Muscle of back (tissue), 11 donors: Measurements from ENCODE around the gene ZIC5. TPM values are rescaled to one million over a fixed set of nuclear protein-coding genes. Genes with fewer than 3 reads are reported as not detected.

ENCODE experiments used
- DNase-seq, 3 donors: peaks; one replicate each; pipeline versions ENCODE4 v3.0.0 to v3.0.0-alpha.2; 2013
- polyA plus RNA-seq, 10 donors: library from polyadenylated mRNA; unstranded; fragments of 120-200 nt; gene quantifications; one replicate each; pipeline ENCODE4 v1.2.1, GENCODE V29; 2013; ENCODE audit not compliant: insufficient read length in 10 of 10

Gene ZIC5
- polyA plus RNA-seq, 10 donors = 0.04 to 0.05 TPM; not detected in 8

DNA sequence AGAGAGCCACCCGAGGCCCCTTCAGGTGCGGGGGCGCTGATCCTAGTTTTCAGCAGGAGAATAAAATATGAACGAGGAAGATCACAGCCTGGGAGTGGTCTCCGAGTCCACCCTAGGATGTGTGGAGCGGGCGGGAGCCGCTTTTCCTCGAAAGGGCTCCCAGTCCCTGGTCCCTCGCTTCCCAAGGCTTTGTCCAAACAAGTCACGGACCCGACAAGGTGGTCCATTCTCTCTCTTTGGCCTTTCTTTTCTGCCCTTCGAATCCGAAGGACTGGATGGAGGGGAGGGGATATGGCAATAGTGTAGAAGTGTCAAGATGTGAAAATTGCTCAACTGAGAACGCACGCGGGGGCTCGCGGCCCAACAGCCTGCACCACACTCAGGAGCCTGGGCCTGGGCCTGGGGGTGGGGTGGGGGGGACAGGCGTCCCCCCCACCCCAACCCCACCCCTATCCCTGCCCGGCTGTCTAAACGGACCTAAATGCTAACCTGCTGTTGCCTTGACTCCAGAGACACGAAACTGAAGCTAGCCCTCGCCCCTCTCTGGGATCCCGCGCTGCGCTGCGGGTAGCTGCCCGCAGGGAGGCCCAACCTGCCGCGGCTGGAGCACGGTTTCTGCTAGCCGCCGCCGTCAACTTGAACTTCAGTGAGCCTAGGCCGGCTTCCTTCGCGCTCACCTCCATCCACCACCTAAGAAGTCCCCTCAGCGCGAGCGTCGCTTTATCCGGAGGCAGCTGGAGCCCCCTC, 17.1 kb upstream of the ZIC5 start:
- DNase-seq = peak in 1 of 3 donors; percentile 24

DNA sequence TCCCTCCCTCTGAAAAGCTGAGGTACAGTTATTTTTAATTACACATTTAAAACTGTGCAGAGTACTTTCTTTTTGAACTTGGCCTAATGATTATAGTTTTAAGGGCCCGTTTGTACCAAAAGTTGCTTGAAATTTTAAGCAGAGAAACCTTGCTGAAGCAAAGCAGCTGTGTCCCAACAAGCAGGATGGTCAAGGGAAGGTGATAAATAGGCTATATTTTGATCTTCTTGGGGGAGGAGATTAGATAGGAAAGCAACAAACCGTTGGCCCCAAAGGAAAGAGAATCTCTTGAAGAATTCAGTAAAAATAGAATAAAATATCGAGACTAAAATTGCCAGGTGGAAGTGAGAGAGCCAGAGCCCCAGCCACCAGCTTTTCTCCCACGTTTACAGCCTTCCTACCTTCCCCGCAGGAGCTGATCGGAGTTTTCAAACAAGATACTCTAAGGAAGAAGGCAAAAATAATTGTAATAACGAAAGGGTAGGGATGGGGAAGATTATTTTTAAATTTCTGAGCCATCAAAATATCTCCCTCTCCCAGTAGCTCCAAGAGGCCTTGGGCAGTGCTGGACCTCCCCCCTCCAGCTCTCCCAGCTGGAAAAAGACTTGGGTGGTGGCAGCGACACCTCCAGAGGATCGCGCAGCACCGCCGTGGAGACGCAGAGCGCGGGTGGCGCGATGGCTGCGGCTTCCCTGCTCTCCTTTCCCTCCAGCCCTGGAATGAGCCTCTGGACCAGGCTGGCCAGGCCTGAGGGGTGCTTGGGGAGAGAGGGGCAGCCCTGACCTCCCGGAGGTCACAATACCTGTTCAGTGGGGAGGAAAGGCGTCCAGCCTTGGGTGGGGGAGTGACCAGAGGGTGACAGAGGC, 15.8 kb upstream of the ZIC5 start:
- peak in 1 of 3 donors; percentile 52 for DNase-seq

DNA sequence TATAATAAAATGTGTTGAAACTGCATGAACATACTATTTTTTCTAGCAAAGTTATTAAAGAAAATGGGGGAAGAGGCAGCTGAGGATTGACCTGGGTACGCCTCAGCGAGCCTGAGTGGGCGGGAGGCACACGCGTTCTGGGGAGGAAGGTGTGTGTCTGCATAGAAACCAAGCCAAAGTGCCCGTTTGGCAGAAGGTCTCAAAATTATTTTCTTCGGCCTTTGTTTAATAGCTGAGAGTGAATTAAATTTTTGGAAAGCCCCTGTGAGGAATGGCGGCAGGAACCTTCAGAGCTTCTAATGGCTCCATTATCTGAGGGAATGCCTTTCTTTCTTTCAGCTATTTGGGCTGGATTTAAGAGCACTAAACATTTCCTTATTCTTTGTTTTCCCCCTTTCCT, 15.2 kb upstream of the ZIC5 start:
- DNase-seq = peak in 1 of 3 donors; percentile 57

DNA sequence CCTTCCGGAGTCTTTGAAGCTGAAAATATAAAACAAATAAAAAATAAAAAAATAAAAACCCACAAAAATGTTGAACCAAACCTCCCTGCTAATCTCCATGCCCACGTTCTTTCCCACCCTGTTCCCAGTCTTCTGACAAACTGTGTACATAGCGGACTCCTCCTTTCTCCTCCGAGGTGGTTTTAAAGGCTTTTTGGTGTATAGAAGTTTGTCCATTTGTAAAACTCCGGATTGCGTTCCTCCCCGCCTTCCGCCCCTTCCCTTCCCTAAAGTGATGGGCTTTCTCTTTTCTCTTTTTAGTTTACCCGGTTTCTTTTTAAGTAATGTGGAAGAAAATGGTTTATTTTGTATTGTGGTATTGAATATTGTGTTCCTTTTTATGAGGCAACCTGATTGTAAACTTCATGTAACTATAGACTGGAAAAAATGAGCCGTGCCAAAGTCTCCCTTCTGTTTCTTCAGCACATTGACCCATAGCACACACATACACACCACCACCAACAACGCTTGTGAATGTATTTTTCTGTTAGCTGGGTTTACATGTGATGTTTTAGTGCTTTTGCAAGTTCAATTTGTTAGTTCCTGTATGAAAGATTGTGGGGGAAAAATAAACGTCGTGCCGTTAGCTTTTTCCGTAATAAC, 14.4 kb upstream of the ZIC5 start:
- DNase-seq = peak in 1 of 3 donors; percentile 77

DNA sequence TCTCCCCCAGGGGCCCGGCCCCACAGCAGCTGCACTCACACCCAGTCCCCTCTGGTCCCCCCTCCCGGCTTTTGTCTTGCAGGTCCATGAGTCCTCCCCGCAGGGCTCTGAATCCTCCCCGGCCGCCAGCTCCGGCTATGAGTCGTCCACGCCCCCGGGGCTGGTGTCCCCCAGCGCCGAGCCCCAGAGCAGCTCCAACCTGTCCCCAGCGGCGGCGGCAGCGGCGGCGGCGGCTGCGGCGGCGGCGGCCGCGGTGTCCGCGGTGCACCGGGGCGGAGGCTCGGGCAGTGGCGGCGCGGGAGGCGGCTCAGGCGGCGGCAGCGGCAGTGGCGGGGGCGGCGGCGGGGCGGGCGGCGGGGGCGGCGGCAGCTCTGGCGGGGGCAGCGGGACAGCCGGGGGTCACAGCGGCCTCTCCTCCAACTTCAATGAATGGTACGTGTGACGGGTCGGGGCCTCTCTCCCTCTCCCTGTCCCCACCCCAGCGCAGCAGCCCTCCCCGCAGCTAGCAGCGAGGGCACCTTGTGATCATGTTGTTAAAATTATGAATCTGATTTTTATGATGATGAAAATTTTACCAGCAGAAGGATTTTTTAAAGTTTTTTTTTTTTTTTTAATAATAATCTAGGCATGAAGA, 13.8 kb upstream of the ZIC5 start:
- DNase-seq = no peak

DNA sequence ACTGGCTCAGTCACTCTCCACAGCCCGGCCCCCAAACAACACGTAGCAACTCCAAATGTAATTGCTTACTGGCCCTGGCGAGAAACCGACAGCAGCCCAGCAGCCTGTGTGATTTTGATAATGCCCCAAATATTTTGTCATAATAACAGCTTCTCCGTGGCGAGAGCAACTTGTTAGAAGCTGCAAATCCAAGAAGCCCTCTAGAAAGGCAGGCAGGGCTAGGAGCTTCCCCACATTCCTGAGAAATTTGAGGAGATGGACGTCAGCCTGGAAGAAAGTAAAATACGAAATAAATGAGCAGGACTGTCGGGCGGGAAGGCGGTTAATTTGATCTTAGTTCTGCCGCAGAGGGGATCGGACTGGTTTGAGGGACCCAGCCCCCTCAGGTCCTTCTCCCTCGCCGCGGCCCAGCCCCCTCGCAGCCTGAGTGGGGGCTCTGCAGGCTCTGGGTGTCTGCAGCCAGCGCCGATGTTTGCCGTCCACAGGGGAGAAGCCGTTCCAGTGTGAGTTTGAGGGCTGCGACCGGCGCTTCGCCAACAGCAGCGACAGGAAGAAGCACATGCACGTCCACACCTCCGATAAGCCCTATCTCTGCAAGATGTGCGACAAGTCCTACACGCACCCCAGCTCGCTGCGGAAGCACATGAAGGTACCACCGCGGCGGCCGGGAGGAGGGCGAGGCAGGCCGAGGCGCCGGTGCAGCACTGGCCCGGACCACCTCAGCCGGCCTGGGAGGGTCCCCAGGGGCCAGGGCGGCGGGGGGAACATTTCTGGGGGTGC, 13.1 kb upstream of the ZIC5 start:
- DNase-seq = peak in 1 of 3 donors; percentile 51

DNA sequence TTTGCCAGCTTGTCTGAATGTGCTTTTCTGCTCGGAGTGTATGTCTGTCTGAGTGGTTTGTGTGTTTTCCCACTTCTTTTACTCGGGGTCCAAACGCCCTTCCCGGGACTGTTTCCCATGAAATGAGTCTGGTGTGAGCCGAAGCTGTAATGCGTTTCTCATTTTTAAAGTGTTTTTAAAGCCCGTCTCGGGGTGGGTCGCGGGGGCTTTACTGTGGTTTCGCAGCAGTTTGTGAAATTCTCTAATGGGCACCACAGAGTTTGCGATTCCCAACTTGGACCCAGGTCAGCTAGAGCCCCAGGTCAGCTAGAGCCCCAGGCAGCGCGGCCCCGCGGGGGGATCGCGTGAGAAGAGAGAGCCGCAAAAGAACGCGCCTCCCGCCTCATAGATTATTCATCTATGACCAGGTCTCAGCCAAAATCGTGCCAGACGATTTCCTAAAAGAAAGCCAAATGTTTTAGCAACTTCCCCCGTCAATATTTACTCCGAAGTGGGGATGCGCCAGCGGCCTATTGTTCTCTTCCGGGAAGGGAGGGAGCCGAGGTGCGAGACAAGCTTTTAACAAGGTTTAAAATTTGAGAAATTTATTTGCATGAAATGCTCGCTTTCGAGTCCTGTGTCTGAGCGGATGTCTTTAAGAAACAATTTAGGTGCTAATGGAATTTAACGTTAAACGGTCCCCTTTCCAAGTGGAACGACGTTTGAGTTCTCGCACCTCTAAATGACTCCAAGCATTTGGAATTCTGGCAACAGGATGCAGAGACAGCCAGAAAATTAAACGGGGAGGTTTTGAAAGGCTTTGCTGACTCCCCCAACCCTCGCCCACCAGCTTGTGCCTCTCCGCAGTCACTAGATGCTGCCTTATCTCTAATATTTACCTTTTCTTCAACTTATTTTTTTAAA, 12.2 kb upstream of the ZIC5 start:
- DNase-seq = peak in 1 of 3 donors; percentile 61

DNA sequence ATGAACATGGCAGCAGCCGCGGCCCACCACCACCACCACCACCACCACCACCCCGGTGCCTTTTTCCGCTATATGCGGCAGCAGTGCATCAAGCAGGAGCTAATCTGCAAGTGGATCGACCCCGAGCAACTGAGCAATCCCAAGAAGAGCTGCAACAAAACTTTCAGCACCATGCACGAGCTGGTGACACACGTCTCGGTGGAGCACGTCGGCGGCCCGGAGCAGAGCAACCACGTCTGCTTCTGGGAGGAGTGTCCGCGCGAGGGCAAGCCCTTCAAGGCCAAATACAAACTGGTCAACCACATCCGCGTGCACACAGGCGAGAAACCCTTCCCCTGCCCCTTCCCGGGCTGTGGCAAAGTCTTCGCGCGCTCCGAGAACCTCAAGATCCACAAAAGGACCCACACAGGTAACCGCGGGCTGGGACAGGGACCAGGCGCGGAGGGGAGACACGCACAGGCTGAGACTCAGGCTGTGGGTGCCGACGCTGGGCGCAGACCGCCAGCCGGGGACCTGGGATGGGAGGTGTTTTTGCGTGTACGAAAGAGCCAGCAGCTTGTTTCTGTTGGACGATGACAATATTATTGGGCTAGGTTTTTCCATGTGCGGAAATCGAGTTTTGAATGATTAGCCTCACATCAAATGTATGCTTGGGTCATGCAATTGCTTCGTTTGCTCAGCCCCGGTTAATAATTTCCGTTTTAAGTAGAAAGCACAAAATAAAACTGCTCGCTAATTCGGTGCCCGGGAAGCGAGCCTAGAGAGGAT, 11.3 kb upstream of the ZIC5 start:
- DNase-seq = peak in 1 of 3 donors; percentile 59

DNA sequence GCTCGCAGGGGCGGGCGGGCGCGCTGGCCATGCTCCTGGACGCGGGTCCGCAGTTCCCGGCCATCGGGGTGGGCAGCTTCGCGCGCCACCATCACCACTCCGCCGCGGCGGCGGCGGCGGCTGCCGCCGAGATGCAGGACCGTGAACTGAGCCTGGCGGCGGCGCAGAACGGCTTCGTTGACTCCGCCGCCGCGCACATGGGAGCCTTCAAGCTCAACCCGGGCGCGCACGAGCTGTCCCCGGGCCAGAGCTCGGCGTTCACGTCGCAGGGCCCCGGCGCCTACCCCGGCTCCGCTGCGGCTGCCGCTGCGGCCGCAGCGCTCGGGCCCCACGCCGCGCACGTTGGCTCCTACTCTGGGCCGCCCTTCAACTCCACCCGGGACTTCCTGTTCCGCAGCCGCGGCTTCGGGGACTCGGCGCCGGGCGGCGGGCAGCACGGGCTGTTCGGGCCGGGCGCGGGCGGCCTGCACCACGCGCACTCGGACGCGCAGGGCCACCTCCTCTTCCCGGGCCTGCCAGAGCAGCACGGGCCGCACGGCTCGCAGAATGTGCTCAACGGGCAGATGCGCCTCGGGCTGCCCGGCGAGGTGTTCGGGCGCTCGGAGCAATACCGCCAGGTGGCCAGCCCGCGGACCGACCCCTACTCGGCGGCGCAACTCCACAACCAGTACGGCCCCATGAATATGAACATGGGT, 10.6 kb upstream of the ZIC5 start:
- DNase-seq = peak in 1 of 3 donors; percentile 55

DNA sequence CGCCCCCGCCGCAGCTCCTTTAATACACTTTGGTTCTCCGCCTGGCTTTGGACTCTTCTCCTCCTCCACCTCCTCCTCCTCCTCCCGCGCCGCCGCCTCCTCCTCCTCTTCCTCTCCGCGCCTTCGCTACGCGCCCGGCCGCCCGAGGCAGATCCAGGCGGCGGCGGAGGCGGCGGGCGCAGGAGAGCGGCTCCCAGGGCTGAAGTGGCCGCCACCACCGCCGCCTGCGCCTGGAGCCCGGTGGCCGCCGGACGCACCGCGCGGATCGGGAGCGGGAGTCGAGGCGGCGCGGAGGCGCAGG, 10.1 kb upstream of the ZIC5 start, which contains the start of gene ZIC2:
ZIC2 (plus strand) TSS at position 50 of the 301 bp plus-strand sequence. CDS start 281 bp downstream, outside the sequence.
- peak in 1 of 3 donors; percentile 49 for DNase-seq

DNA sequence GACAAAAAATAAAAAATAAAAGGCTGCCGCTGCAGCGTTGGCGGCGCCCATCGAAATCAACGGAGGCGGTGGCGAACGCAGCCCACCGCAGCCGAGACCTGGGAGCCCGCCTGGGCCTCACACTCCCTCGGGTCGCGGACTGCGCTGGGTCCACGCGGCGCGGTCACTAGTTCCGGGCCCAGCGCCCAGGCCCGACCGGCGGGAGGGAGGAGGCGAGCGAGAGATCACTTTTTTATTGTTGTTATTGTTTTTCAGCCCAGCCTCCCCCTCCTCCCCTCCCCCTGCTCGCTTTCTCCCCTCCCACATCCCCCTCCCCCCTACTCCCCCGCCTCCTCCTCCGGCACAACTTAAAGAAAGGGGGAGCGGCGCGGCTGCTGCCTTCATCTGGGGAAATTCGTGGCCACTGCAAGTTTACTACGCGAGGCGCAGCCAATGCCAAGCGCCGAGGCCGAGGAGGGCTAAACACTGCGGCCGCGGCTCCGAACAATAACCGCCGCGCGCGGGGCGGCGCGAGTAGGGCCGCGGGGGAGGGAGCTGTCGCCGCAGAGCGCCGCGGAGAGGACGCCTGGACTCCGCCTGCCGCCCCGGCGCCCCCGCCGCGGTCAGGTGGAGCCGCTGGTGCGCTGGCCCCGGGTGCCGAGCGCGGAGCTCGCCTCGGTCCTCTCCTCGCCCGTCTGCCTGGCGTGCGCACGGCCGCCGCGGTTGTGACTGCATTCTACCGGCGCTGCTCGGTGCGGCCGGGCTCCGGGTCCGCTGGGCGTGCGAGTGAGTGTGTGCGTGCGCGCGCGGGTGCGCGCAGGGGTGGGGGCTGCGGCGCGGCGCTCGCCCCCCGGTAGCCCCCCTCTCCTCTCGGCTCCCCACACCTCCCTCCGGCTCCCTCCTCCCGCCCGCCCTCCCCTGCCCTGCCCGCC, 9.5 kb upstream of the ZIC5 start:
- DNase-seq = peak in 1 of 3 donors; percentile 51

DNA sequence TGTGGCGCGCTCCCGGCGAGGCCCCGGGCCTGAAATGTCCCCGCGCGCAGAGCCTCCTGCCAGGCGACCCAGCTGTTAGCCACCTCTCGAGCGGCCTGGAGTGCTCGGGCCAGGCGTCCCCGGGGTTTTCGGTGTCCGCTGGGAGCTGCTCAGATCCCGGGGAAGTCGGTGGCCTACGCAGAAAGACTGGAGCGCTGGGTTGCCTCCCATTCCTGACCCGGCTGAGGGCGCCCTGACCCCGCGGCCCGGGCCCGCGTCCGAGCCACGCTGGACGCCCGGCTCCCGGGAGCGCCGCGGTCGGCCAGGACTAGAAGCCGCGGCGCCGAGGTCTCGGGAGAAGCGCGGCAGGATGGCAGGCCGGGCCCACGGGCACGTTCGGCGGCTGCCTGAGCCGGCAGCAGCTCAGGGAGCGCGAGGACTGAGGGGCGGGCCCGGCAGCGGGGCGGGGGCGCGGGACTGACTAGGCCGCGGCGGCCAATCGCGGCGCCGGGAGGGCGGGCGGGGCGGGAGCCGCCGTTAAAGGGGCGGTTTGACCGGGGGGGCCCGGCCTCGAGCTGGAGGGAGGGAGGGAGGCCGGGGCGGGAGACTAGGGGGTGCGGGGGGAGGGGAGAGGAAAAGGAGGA, 8.7 kb upstream of the ZIC5 start:
- peak in 1 of 3 donors; percentile 71 for DNase-seq

DNA sequence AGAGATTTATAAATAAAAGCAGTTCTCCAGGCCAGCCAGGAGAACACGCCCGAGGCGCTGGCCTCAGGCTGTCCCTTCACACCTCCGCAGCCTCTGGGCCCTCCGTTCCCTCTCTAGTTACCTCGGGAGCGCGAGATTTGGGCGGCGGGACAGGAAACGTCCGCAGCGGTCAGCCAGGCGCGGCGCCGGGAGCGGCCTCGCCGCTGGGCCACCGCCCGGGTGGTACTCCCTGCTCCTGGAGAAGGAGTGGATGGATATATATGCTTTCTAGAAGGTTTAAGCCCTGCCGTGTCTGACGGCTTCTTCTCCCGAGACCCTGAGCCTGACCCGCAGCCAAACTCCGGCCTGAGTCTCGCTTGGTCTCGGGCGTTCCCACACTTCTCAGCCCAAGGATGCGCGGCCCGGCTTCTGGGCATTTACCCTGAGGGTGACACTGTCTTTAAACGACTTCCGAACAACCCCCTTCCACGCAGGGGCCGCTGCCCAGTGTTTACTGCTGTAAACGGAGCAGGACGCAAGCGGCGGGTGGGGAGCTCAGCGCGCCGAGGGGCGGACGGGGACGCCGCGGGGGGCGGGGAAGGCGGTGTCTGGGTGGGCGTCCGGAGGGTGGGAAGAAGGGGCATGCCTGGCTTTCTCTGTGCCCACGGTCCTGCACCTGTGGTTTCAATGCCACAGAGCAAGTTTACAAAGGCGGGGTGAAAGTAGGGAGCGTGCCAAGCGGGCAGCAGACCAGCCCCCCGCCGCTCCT, 8.1 kb upstream of the ZIC5 start:
- peak in 1 of 3 donors; percentile 52 for DNase-seq

DNA sequence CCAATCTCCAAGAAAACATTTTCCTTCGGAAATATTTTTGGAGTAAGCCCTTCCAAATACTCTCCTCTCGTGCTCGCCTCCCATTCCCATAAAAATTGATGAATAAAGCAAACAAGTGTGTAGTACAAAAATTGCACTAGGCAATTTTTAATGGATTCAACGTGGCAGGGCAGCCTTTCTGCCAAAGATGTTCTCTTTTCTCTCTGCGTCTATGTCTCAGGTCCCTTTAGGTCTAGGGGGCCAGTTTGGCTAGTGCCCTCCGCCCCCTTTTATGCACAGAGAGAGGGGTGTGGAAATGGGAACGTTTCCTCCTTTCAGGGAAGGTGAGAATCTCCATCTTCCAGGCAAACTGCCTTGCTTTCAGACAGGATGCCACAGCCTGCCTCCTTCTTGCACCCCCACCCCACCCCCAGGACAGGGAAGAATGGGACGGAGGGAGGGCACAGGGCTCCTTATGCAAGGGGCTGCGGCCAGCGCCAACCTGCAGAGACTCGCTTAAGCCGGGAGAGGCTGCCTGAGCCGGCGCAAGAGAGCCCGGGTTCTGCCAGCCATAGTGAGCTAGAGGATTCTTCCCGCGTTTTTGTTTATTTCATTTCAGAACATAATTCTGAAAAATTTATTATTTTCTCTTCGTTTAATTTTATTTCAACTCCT, 7.4 kb upstream of the ZIC5 start:
- DNase-seq = peak in 1 of 3 donors; percentile 45
